Activated CD8-positive, alpha-beta memory T cell treated with anti-CD3 and anti-CD28 coated beads, Interleukin-2, amount 50 U/mL, for 1 hour (primary cell): ENCODE data around the gene NUTM1.
A peak's percentile ranks its signal among the peaks of the same experiment; 100 is the strongest.
"Not testable (repeated sequence)": the region's sequence is repeated elsewhere in the genome, so short reads cannot be mapped to it uniquely, and the experiment has no call there.

Experiments used
- DNase-seq: peaks from one replicate; pipeline ENCODE4 v3.0.0-alpha.2; 2020; ENCODE audit errors: extremely low read depth

Gene NUTM1

DNA sequence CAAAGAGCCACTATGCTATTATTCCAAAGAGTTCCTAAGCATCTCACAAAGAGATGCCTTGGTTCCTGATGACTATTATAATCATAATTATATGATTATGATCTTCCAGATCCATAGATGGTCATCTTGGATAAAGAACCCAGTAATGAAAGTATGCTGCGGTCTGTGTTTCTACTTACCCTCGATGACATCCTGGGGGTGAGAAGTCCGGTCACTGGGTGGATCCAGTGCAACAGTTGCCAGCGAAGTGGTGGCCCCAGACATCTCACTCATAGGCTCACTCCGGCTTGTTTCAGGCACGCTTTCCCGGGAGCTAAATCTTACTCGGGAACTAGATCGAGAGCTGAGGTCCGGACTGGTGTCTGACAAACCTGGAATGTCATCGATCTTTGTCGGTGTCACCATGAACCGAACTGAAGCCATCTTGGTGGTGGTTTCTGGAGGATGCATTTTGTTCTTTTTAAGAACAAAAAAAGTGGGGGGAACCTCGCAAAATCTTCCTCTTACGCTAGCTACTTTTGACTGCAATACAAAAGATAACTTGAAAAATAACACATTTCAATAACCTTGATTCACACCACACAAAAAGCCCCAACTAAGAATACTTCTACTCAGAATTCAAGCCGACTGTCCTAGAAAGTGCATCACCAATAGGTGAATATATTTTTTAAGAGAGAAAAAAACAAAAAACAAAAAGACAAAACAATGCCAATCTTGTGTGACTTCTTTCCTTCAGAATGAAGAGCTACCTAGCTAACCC lies 6.7 kb upstream of the NUTM1 start:
- no peak for DNase-seq

DNA sequence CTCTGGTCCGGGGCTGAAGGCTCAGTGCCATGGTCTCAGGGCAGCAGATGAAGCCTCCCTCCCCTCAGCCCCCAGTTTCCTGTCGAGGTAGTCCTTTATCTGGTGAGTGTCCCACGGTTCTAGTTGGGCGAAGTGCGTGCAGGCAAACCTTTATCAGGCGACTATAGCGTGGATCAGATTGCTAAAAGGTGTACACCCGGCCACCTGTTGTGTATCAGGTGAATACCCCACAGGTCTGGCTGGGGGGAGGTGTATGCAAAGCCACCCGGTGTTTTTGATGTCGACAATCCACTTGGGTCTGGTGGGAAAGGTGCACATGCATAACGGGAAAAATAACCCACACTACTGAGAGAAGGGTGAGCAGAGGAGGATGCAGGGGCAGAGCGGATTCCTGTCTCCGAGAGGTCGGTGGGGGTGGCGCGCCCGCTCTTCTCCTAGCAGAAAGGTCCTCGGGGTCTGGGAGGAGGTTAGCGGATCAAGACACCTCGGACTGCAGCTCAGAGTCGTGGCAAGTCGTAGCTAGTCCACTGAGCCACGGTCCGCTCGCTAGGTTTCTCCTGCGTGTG lies 6.0 kb upstream of the NUTM1 start:
- DNase-seq = no peak

- peak; percentile 61 for DNase-seq
Measured at GRCh38 chr15:34337557-34338306, 5.4 kb upstream of the NUTM1 start, which contains the start of gene SLC12A6. TSS of gene SLC12A6 (minus strand) at chr15:34337781. CDS start at chr15:34336680, 1,101 bp downstream.

DNA sequence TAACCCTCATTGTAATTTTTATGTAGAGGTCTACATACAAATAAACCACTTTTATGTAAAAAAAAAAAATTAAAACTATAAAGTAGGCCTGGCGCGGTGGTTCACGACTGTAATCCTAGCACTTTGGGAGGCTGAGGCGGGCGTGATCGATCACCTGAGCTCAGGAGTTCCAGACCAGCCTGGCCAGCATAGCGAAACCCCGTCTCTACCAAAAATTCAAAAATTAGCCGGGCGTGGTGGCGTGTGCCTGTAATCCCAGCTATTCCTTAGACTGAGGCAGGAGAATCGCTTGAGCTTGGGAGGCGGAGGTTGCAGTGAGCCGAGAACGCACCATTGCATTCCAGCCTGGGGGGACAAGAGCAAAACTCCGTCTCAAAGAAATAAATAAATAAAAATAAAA lies 4.8 kb upstream of the NUTM1 start:
- DNase-seq = no peak

DNA sequence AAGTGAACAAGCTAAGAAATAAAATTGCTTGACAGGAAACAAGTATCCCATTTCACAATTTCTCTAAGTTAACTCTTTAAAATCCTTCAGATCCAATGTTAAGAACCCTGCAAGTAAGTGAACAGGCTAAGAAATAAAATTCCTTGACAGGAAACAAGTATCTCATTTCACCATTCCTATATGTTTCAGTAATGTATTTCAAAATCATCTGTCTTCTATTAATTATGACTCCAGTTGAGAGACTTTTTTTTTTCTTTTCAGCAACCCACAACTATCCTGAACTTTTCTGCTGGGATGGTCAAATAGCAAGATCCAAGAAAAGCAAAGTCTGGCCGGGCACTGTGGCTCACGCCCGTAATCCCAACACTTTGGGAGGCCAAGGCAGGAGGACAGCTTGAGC lies 3.2 kb upstream of the NUTM1 start:
- no peak for DNase-seq

- no peak for DNase-seq
Measured at GRCh38 chr15:34341381-34342212, 1.5 kb upstream of the NUTM1 start.

DNA sequence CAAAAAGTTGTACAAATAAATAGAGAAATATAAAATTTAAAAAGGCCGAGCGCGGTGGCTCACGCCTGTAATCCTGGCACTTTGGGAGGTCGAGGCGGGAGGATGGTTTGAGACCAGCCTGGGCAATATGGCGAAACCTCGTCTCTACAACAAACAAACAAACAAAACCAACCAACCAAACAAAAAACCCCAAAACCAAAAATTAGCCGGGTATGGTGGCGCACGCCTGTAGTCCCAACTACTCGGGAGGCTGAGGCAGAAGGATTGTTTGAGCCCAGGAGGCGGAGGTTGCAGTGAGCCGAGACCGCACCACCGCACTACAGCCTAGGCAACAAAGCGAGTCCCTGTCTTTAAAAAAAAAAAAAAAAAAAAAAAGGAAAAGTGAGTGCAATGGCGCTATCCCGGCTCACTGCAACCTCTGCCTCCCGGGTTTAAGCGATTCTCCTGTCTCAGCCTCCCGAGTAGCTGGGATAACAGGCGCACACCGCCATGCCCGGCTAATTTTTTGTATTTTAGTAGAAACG lies 840 bp upstream of the NUTM1 start:
- DNase-seq = not testable (repeated sequence)

DNA sequence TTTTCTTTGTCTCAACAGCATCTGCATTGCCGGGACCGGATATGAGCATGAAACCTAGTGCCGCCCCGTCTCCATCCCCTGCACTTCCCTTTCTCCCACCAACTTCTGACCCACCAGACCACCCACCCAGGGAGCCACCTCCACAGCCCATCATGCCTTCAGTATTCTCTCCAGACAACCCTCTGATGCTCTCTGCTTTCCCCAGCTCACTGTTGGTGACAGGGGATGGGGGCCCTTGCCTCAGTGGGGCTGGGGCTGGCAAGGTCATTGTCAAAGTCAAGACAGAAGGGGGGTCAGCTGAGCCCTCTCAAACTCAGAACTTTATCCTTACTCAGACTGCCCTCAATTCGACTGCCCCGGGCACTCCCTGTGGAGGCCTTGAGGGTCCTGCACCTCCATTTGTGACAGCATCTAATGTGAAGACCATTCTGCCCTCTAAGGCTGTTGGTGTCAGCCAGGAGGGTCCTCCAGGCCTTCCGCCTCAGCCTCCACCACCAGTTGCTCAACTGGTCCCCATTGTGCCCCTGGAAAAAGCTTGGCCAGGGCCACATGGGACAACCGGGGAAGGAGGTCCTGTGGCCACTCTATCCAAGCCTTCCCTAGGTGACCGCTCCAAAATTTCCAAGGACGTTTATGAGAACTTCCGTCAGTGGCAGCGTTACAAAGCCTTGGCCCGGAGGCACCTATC lies 5.0 kb downstream of the NUTM1 start:
- DNase-seq = no peak

DNA sequence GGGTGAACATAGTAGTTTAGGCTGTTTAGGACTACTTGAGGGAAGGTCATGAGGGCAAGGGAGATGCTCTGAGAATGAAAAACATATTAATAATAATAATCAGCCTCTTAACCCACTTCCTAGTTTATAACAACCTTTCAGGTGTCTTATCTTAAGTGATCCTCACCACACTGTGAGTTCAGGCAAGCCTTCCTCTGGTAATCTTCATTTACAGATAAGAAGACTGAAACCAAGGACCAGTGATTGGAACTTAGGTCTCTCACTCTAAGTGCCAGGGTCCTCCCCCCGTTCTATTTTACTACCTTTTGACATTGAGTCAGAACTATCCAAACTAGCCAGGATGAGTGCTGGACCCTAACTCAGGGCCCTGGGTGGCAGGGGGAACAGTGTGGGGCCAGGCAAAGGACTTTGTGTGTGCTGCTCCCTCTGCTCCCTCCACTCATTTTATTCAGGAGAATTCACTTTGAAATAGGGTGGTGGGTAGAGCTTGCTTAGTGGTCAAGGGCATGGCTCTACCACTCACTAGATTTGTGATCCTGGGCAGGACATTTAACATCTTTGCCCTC lies 5.7 kb downstream of the NUTM1 start:
- DNase-seq = no peak

DNA sequence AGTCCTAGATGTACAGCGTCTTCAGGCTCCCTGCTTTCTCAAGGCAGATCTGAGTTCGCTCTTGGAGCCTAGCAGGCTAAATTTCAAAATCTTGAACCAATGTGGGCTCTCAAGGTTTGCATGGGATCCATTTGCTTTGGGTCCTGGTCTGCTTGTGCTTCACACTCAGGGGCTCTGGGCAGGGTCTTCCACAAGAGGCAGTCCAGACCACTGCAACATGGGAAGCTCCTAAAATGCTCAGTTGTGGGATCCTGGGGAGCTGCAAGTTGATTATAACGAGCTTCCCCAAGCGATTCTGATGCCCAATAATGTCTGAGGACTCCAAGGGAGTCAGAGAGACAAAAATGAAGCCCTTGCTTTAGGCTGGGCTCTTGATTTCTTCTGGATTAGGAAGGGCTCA lies 6.7 kb downstream of the NUTM1 start:
- no peak for DNase-seq

GRCh38 chr15:34352996-34353395 lies 9.9 kb downstream of the NUTM1 start:
- not testable (repeated sequence) for DNase-seq

DNA sequence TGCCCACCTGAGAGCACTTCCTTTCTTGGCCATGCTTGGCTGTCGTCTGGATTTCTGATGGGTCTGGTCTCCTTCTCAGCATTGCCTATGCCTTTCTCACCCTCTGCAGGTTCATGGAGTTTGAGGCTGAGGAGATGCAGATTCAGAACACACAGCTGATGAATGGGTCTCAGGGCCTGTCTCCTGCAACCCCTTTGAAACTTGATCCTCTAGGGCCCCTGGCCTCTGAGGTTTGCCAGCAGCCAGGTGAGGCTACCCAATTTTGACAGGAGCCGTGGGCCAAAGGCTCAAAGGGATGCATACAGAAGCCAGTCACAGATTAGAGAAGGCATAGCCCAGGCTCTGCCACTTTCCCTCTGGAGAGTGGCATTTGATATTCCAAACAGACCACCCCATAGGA lies 10.5 kb downstream of the NUTM1 start:
- no peak for DNase-seq

DNA sequence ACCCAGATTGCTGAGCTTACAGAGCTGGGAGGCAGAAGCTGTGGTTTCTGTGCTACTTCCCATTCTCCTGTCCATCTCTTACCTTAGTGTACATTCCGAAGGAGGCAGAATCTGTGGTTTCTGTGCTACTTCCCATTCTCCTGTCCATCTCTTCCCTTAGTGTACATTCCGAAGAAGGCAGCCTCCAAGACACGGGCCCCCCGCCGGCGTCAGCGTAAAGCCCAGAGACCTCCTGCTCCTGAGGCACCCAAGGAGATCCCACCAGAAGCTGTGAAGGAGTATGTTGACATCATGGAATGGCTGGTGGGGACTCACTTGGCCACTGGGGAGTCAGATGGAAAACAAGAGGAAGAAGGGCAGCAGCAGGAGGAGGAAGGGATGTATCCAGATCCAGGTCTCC lies 11.2 kb downstream of the NUTM1 start:
- DNase-seq = no peak

GRCh38 chr15:34355241-34355640 lies 12.1 kb downstream of the NUTM1 start:
- DNase-seq = no peak

GRCh38 chr15:34357653-34358052 lies 14.5 kb downstream of the NUTM1 start:
- DNase-seq = no peak

DNA sequence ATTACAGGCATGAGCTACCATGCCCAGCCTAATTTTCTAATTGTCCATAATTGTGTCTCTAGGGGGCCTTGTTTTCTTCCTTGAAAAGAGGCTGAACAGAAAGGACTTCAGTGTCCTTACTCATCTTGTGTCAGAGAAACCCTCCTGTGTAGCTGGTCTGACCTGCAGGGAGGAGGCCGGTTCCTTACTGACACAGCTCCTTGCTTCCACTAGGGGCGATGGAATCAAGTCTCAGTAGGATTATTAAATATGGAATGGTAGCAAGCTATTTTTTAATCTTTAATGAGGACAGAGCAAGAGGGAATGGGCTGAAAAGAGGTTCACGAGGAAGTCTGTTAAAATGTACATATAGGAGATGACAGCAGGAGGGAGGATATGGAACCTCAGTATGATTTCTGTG lies 15.3 kb downstream of the NUTM1 start:
- no peak for DNase-seq

DNA sequence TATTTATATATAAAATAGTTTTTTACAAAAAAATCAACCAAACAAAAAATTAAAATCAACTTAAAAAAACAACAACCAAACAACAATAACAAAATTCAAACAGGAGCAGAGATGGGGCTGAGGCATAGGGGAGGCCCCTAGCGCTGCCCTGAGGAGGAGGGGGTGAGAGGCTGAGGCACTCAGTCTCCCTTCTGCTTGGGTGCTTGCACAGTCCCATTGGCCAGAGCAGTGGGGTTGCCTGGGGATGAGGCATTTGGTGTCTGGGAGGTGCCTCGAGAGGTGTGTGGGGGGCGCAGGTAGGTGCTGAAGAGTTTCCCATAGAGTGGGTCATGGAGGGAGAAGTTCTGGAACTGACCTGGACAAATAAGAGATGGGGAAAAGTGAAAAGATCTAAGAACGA lies 15.8 kb downstream of the NUTM1 start:
- no peak for DNase-seq

DNA sequence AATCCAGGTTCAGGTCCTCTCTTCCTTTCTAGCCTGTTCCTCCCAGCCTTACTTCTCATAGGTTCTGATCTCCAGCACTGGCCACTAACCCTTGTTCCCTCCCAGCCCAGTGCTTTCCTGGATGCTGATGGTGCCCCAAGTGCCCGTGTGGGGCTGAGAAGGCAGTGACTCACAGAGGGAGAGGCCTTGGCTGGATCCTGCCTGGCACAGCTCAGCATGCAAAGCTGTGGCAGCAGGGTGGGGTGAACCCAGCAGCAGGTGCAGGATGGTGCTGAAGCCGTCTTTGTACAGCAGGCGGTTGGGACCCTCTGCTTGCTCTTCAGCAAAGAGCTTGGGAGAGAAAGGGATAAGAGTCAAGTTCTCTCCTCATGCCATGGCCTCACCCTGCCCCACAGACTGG lies 16.3 kb downstream of the NUTM1 start:
- no peak for DNase-seq

DNA sequence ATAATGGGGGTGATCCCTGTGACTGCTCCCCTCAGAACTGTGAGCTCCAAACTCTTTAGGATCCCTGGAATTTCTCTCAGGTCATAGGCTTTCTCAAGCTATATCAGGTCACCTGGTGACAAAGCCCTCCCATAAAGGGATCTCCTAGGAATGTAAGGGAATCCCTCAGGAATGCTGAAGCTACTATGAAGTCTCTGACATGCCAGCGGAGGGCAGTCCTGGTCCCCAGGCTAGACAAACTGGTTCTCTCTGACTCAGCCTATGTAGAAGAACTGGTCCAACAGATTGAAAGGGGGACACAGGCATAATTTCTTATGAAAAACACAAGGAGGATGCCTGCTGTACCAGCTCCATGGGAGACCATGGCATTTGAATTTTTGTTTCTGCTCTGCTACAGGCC lies 17.2 kb downstream of the NUTM1 start:
- DNase-seq = no peak

- no peak for DNase-seq
Measured at GRCh38 chr15:34361278-34361677, 18.2 kb downstream of the NUTM1 start.
